Frontal cortex (tissue), 4 donors: ENCODE results near the gene GOLGA6L2. TPM values are rescaled to one million over a fixed set of nuclear protein-coding genes. Genes with fewer than 3 reads are reported as not detected.
"Not testable (repeated sequence)": the region's sequence is repeated elsewhere in the genome, so short reads cannot be mapped to it uniquely, and the experiment has no call there.

Experiments
- DNase-seq, 2 donors: peaks; one replicate each; pipeline ENCODE4 v3.0.0; 2012; ENCODE audit warnings: low spot score in 2 of 2
- FAIRE-seq: peaks from 2 replicates; lab custom pipeline; 2012; peaks lifted over from hg19 to GRCh38; lab: Jason Lieb, UNC
- total RNA-seq: library from RNA; depleted of rRNA; stranded (reverse); fragments of >200 nt; gene quantifications from one replicate; pipeline ENCODE4 v1.2.3, GENCODE V29; 2014
- donor health status: control.
- donor health status: control.
- donor health status: control.

Gene GOLGA6L2
- total RNA-seq, 1 donor from 2014 or later: not detected

GRCh38 chr15:23434699-23435098 lies 12.3 kb downstream of the GOLGA6L2 start:
- DNase-seq, FAIRE-seq: not testable (repeated sequence)

- not testable (repeated sequence) for FAIRE-seq, DNase-seq
Measured at GRCh38 chr15:23425327-23425726, 21.7 kb downstream of the GOLGA6L2 start.

DNA sequence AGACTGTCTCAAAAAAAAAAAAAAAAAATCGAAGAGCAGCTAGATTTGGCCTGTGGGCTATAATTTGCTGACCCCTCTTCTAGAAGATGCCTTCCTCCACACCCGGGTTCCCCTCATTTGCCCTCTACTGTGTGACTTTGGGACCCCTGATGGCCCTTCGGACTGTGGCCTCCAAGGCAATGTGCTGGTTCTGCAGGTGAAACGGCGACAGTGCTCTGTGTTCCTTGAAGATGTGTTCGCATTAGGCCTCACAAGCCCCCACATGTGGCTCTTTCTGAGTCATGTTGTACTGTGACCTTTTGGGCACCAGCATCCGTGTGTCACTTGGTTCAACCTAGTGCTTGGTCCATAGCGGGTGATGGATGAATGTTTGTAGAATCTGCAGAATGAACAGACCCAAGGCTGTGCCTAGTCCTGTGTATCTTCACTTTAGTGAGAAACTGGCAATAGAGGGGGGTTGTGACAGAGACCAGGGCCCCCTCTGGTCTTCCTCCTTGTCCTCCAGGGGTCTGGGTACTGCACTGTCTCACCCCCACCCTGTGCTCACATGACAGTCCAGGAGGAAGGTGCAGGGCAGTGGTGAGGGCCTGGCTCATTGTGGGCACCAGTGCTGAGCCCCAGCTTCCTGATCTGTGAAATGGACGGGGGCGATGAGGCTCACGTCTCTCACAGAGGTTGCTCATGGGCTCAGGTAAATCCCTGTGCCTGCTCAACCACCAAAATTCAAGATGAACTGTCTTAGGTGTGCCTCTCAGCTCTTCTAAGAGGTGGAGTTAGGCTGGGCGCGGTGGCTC lies 22.7 kb downstream of the GOLGA6L2 start:
- DNase-seq (no peak), FAIRE-seq (no peak)

DNA sequence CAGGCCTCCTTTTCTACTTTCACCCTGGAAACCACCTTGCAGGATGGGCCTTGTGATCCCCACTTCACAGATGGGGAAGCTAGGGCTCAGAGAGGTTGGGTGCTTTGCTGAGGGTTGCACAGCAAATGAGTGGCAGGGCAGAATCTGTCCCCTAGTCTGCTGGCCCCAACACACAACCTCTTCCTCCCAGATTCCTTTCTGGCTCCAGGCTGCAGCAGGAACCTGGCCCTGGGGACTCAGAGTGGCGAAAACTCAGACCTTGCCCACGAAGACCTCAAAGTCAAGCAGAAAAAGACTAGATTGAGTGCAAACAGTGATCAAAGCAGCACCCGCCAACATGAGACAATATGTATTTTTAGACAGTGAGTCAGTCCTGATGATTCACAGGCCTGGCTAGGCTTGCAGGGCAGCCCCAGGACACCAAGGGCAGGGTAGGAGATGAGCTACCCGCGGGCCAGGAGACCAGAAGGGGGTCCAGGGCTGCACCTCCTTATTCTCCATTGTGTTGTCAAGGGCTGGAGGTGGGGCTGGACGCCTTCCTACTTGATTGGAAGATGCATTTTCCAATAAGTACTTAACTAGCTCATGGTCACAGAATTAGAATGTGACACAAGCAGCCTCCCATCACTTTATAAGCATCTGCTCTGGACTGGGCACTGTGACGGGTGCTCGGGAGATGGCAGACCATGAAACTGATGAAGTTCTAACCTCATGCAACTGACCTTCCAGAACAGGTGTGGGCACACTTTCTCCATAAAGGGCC lies 23.9 kb downstream of the GOLGA6L2 start:
- no peak for DNase-seq
- FAIRE-seq: no peak

- FAIRE-seq (no peak), DNase-seq (no peak)
Measured at GRCh38 chr15:23422099-23422945, 24.7 kb downstream of the GOLGA6L2 start.

- FAIRE-seq: no peak
Measured at GRCh38 chr15:23420806-23421575, 26.1 kb downstream of the GOLGA6L2 start.

GRCh38 chr15:23416349-23417276 lies 30.4 kb downstream of the GOLGA6L2 start:
- FAIRE-seq (no peak), DNase-seq (no peak)

More at GRCh38 chr15:23420806-23421575, 26.1 kb downstream of the GOLGA6L2 start:
- DNase-seq: no peak

GRCh38 chr15:23415866-23416265 lies 31.2 kb downstream of the GOLGA6L2 start:
- FAIRE-seq, DNase-seq: not testable (repeated sequence)

GRCh38 chr15:23415321-23415865 lies 31.6 kb downstream of the GOLGA6L2 start:
- FAIRE-seq (no peak), DNase-seq (no peak)

DNA sequence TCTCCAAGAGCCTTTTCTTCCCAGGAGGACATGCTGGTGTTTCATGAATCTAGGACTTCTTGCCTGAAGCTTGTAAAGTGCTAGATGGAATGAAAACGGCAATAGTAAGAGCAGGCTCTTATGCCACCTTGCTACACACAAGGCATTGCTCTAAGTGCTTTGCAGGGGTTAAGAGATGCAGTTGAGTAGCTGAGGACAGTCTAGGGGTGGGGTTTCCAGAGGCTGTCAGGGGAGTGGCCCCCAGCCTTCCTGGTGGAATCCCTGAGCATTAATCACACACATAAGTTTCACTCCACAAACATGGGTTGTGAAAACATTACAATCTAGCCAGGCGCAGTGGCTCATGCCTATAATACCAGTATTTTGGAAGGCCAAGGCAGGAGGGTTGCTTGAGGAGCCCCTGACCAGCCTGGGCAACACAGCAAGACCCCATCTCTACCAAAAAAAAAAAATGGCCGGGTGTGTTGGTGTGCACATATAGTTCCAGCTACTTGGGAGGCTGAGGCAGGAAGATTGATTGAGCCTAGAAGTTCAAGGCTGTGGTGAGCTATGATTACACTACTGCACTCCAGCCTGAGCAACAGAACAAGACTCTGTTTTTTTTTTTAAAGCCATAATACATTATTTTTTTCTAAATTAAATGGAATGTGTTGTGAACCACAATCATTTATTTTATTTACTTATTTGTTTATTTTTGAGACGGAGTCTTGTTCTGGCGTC lies 34.0 kb downstream of the GOLGA6L2 start:
- DNase-seq, FAIRE-seq: not testable (repeated sequence)

GRCh38 chr15:23411841-23412240 lies 35.2 kb downstream of the GOLGA6L2 start:
- FAIRE-seq: no peak

GRCh38 chr15:23403550-23403949 lies 43.5 kb downstream of the GOLGA6L2 start:
- no peak for FAIRE-seq
- no peak for DNase-seq

More at GRCh38 chr15:23411841-23412240, 35.2 kb downstream of the GOLGA6L2 start:
- no peak for DNase-seq

DNA sequence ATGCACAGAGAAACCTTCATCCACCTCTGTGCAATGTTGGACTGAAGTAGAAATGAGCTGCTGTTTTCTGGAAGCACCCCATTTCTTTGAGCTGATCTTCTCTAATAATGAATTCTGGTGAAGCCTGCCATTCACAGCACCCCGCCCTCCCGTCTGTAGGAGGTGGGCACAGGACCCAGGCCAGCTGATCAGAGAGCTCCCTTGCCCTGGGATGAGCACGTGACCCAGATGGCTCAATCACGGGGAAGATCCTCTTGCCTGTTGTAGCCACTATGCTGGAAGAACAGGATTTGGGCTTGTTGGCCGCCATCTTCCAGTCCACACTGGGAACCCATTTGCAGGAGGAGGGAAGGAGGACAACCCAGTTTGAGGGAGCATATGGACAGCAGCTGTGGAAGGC lies 44.5 kb downstream of the GOLGA6L2 start:
- DNase-seq (no peak), FAIRE-seq (no peak)

DNA sequence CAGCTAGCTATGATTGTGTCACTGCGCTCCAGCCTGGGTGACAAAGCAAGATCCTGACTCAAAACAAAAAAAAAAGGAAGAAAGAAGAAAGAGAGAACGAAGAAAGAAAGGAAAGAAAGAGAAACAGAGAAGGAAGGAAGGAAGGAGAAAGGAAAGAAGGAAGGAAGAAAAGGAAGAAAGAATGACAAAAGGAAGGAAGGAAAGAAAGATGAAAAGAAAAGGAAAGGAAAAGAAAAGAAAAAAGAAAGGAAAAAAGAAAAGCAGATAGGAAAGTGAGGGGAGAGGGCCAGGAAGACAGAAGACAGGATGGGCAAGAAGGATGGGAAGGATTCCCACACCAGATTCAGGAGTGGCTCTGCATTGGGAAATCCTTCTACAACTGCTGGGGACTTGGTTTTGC lies 44.9 kb downstream of the GOLGA6L2 start:
- DNase-seq (no peak), FAIRE-seq (no peak)

DNA sequence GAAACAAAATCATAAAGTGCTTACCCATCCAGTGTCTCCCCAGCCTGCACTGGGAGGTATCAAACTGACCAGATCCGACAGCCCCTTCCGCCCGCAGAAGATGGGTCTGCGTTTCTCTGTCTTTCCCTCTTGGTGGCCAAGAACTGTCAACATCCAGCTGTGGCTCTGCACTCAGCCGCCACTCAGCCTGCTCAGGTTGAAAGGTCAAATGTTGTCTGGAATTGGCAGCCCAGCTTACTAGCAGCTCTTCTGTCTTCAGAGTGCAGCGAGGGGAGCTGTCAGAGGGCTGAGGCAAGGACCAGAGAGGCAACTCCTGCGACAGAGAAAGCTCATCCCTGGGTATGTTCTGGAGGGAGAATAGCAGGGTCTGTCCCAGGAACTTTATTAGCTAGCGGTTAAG lies 45.4 kb downstream of the GOLGA6L2 start:
- FAIRE-seq (no peak), DNase-seq (no peak)

DNA sequence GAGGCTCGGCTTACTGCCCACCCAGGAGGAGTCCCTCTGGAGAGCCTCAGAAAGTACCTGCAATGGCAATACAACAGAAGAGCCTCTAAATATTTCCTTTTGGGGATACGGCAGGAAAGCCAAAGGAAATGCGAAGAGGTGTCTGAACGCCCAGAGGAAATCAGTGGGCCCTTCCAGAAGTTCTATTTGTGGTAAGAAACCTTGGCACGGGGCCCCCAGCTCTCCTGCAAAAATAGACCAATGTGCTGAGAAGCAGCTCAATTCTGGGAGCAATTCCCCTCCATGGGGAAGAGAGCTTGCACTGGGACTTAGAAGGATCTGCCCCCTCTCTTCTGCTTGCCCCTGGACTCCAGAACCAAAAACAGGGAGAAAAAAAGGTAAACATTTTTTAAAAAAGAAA lies 47.8 kb downstream of the GOLGA6L2 start:
- not testable (repeated sequence) for FAIRE-seq, DNase-seq

GRCh38 chr15:23398357-23398756 lies 48.7 kb downstream of the GOLGA6L2 start:
- FAIRE-seq: not testable (repeated sequence)

More at GRCh38 chr15:23398357-23398756, 48.7 kb downstream of the GOLGA6L2 start:
- not testable (repeated sequence) for DNase-seq
